ENCODE data around the gene CYB5R4. TPM values are rescaled to one million over a fixed set of nuclear protein-coding genes. Genes with fewer than 3 reads are reported as not detected.

The CYB5R4 gene
- total and polyA plus RNA-seq, 2 of the 8 experiments (the other 6 are each of a cell fraction or from before 2014, with no cell fraction given), result 2.8 to 14.6 TPM

DNA sequence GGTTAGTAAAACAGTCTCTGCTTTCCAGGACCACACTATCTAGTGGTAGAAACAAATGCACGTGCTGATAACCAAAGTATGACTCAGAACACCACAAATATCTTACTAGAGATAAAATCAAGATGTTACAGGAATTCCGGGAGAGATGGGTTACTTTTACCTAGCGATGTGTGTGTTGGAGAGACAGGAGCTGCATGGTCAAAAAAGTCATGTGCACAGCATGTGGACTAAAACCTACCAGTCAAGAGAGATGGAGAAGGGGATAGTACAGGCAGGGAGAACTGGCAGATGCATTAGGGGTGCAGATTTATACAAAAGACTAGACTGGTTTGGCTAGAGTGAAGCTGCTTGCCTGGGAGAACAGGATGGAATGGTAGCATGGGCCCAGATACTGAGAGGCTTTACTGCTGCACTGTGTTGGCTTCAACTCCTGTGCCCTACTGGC lies 98.8 kb downstream of the CYB5R4 start:
- Histone ChIP-seq H2BK120ac (replicated peaks; ENCODE audit: low read depth, low read length) (no peak overlapping the region), H3K4me2 (ENCODE audit: insufficient read depth in 1 of 2, low read depth in 2 of 2, low read length in 2 of 2) (no peak overlapping the region), H3K79me1 (ENCODE audit: low read depth, low read length) (no peaks in the 10 kb centered on the region), H4K8ac (ENCODE audit: extremely low read depth, insufficient read depth, low read length) (no peak overlapping the region), H3K9ac (replicated peaks in 1 of 4; ENCODE audit: extremely low read depth in 1 of 4, low read depth in 3 of 4, low read length in 3 of 4) (no peak overlapping the region), H2BK15ac (ENCODE audit: low read length) (no peak overlapping the region), H2BK12ac (ENCODE audit: low read depth, low read length) (no peak overlapping the region), H4K5ac (ENCODE audit: insufficient read length, low read depth, low read length) (no peak overlapping the region), H4K91ac (replicated peaks; ENCODE audit: insufficient read length, low read length) (no peak overlapping the region), H3K23ac (ENCODE audit: insufficient read length) (no peak overlapping the region), H3K4me3 (ENCODE audit: extremely low read depth in 1 of 4, insufficient read depth in 2 of 4, low read depth in 3 of 4, low read length in 4 of 4) (no peak overlapping the region), H2AFZ (ENCODE audit: low read length) (no peak overlapping the region), H3K79me2 (ENCODE audit: control insufficient read depth in 1 of 2, insufficient read depth in 2 of 2, low read length in 2 of 2) (no peaks in the 10 kb centered on the region), H3K27ac (ENCODE audit: low read depth, low read length) (no peak overlapping the region), H3K23me2 (ENCODE audit: low read depth, low read length) (no peaks in the 10 kb centered on the region), H3K4ac (replicated peaks; ENCODE audit: insufficient read length, low read depth, low read length) (no peak overlapping the region), H3K27me3 (replicated peaks in 1 of 4; ENCODE audit: control insufficient read depth in 3 of 4, extremely low read depth in 1 of 4, insufficient read depth in 3 of 4, low read length in 3 of 4) (no peaks in the 10 kb centered on the region), H3K9me3 (ENCODE audit: insufficient read depth in 2 of 2, low read depth in 1 of 2, low read length in 1 of 2) (no peaks in the 10 kb centered on the region; a peak in 1 of 4 replicates), H2BK5ac (ENCODE audit: low read depth, low read length) (no peak overlapping the region), H2BK20ac (ENCODE audit: low read length) (no peak overlapping the region), H3K56ac (replicated peaks; ENCODE audit: insufficient read length, low read depth, low read length) (no peak overlapping the region), H3K36me3 (ENCODE audit: control insufficient read depth in 2 of 4, insufficient read depth in 4 of 4, low read length in 3 of 4) (peaks cover 0 to 5% (median under 1%) of the 10 kb centered on the region in 4 experiments; a peak in 3 of 8 replicates), H2AK5ac (ENCODE audit: low read depth, low read length) (no peak overlapping the region), H3K14ac (ENCODE audit: insufficient read length) (no peak overlapping the region), H3K4me1 (replicated peaks in 1 of 4; ENCODE audit: control insufficient read depth in 3 of 4, insufficient read depth in 4 of 4, low read length in 3 of 4) (peaks cover 0 to 3% (median under 1%) of the 10 kb centered on the region in 4 experiments; a peak in 2 of 7 replicates), H4K20me1 (replicated peaks in 1 of 2; ENCODE audit: control insufficient read depth in 1 of 2, insufficient read depth in 2 of 2, low read length in 2 of 2) (no peaks in the 10 kb centered on the region), H3K18ac (ENCODE audit: extremely low read depth, low read length) (no peak overlapping the region)
- WGBS, 2 experiments (ENCODE audit: extremely low coverage in 1 of 2, insufficient coverage in 1 of 2, insufficient read length in 1 of 2, insufficient replicate concordance in 2 of 2, low coverage in 1 of 2, low lambda C conversion rate in 2 of 2, missing lambda C conversion rate in 1 of 2), result 93% methylated on average over 3 of the region's 3 CpGs; no CpG with 5 or more reads in 1 of the 2 experiments
- POLR2A ChIA-PET (ENCODE audit: partially characterized antibody), result interaction anchor here (1.0 kb wide), 1 partner anchor 29 kb away, joined by 3 read pairs; no protein-coding TSS in a partner anchor
- FAIRE-seq (no peak), DNase-seq (ENCODE audit: low read depth in 1 of 2, low spot score in 2 of 2) (no peak)
- CTCF ChIA-PET (ENCODE audit: partially characterized antibody), result interaction anchor here (0.9 to 1.2 kb wide), 2 partner anchors 16 to 25 kb away, joined by 3 read pairs; no protein-coding TSS in a partner anchor
- no peak for TF ChIP-seq YY1 (IDR thresholded peaks at IDR 0.05; ENCODE audit: low read depth, low read length)
- TF ChIP-seq, protein P1, sequence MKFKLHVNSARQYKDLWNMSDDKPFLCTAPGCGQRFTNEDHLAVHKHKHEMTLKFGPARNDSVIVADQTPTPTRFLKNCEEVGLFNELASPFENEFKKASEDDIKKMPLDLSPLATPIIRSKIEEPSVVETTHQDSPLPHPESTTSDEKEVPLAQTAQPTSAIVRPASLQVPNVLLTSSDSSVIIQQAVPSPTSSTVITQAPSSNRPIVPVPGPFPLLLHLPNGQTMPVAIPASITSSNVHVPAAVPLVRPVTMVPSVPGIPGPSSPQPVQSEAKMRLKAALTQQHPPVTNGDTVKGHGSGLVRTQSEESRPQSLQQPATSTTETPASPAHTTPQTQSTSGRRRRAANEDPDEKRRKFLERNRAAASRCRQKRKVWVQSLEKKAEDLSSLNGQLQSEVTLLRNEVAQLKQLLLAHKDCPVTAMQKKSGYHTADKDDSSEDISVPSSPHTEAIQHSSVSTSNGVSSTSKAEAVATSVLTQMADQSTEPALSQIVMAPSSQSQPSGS (IDR thresholded peaks at IDR 0.05; ENCODE audit: low read length), result no peak
- no peak for TF ChIP-seq NRF1 (IDR thresholded peaks at IDR 0.05; ENCODE audit: low read depth, low read length)
- TF ChIP-seq RXRA (IDR thresholded peaks at IDR 0.05; ENCODE audit: insufficient read depth, low read depth, low read length), result no peak
- TF ChIP-seq SIX5 (IDR thresholded peaks at IDR 0.05; ENCODE audit: low read depth, low read length), result no peak
- no peak for TF ChIP-seq ATF3 (IDR thresholded peaks at IDR 0.05; ENCODE audit: insufficient read depth, low read depth, low read length)
- no peak for TF ChIP-seq SAP30 (IDR thresholded peaks at IDR 0.05; ENCODE audit: insufficient read depth, insufficient replicate concordance, low read length)
- no peak for TF ChIP-seq CHD1 (IDR thresholded peaks at IDR 0.05; ENCODE audit: low read depth, low read length)
- TF ChIP-seq TAF7 (optimal IDR thresholded peaks at IDR 0.05; ENCODE audit: borderline replicate concordance, low read depth, low read length), result no peak
- TF ChIP-seq, protein P2, sequence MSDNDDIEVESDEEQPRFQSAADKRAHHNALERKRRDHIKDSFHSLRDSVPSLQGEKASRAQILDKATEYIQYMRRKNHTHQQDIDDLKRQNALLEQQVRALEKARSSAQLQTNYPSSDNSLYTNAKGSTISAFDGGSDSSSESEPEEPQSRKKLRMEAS (IDR thresholded peaks at IDR 0.05), result no peak
- TF ChIP-seq EGR1 (IDR thresholded peaks at IDR 0.05; ENCODE audit: borderline replicate concordance, low read depth, low read length), result no peak
- TF ChIP-seq CEBPB (IDR thresholded peaks at IDR 0.05; ENCODE audit: low read depth, low read length), result no peak
